Measurements from ENCODE around the gene PYGB.
A peak's percentile ranks its signal among the peaks of the same experiment; 100 is the strongest.

Gene PYGB

GRCh38 chr20:25277051-25277801 is 29.3 kb downstream of the PYGB start:
- TF ChIP-seq, protein P1, sequence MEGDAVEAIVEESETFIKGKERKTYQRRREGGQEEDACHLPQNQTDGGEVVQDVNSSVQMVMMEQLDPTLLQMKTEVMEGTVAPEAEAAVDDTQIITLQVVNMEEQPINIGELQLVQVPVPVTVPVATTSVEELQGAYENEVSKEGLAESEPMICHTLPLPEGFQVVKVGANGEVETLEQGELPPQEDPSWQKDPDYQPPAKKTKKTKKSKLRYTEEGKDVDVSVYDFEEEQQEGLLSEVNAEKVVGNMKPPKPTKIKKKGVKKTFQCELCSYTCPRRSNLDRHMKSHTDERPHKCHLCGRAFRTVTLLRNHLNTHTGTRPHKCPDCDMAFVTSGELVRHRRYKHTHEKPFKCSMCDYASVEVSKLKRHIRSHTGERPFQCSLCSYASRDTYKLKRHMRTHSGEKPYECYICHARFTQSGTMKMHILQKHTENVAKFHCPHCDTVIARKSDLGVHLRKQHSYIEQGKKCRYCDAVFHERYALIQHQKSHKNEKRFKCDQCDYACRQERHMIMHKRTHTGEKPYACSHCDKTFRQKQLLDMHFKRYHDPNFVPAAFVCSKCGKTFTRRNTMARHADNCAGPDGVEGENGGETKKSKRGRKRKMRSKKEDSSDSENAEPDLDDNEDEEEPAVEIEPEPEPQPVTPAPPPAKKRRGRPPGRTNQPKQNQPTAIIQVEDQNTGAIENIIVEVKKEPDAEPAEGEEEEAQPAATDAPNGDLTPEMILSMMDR (conservative IDR thresholded peaks at IDR 0.05): no peak
- TF ChIP-seq ZFX (IDR thresholded peaks at IDR 0.05): no peak
- peak overlapping the region; percentile 86 for H3K27ac ChIP-seq

GRCh38 chr20:25277941-25278521 is 30.1 kb downstream of the PYGB start:
- TF ChIP-seq, protein P1 (conservative IDR thresholded peaks at IDR 0.05): no peak
- no peak for TF ChIP-seq ZFX (IDR thresholded peaks at IDR 0.05)
- peak overlapping the region; percentile 86 for H3K27ac ChIP-seq

GRCh38 chr20:25278636-25279361 is 30.9 kb downstream of the PYGB start:
- H3K27ac ChIP-seq: peak overlapping the region; percentile 86
- TF ChIP-seq, protein P1 (conservative IDR thresholded peaks at IDR 0.05): no peak
- TF ChIP-seq ZFX (IDR thresholded peaks at IDR 0.05): no peak

- TF ChIP-seq ZFX (IDR thresholded peaks at IDR 0.05): no peak
- TF ChIP-seq, protein P1 (conservative IDR thresholded peaks at IDR 0.05): no peak
- H3K27ac ChIP-seq: peak overlapping the region; percentile 86
Measured at GRCh38 chr20:25279403-25279802, 31.5 kb downstream of the PYGB start.

- H3K27ac ChIP-seq: peak overlapping the region; percentile 86
- TF ChIP-seq, protein P1 (conservative IDR thresholded peaks at IDR 0.05): no peak
- TF ChIP-seq ZFX (IDR thresholded peaks at IDR 0.05): peak; percentile 12; the same call in 1 of the 2 replicates
Measured at GRCh38 chr20:25280051-25280573, 32.2 kb downstream of the PYGB start.

DNA sequence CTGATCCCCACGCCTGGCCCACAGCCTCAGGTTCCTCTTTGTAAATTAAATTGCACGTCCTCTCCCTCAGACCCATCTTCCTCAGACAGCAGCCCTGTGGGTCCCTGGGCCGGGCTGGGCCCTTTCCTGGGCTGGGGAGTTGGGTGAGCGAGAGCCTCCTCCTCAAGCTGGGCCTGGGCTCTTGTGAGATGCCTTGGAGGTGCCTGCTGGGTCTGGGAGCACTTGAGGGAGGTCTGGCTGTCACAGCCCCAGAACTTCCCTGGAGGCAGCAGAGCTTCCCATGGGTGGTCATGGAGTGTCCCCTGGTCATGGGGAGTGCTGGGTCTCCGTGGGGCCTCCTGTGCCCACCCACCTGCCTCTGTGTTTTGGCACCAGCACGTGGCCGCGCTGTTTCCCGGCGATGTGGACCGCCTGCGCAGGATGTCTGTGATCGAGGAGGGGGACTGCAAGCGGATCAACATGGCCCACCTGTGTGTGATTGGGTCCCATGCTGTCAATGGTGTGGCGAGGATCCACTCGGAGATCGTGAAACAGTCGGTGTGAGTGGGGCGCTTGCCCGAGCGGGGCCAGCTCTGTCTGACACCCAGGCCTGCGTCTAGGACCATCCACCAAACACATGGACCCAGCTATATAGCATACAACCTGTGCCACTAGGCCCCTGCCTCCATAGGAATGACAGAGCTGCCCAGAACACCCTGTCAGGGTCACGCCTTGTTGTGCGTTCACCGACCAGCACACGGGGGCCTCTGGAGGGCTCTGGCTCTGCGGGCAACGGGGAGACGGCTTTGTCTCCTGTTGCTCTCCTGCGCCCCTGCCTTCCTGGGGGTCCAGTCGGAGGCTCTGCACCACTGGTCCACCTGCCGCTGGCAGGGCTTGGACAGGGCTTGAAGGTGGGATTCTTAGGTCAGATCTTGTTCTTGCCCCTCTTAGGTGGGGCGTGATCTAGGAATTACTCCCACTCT is 33.0 kb downstream of the PYGB start:
- TF ChIP-seq, protein P1 (conservative IDR thresholded peaks at IDR 0.05): no peak
- no peak for TF ChIP-seq ZFX (IDR thresholded peaks at IDR 0.05)
- H3K27ac ChIP-seq: peak overlapping the region; percentile 86

Measured in C4-2B (cell line).